K562 (cell line): Measurements from ENCODE around the gene WDR62.

Experiments used
- CTCF ChIP-seq, 3 experiments: IDR thresholded peaks in 2 of 3; conservative IDR thresholded peaks in 1 of 3; 2 replicates each; pipeline ENCODE4 v1.5.1; 2011 to 2012; ENCODE audit warnings: low read length in 3 of 3, mild to moderate bottlenecking in 3 of 3, control low read depth in 2 of 3, improper control_type of control experiment in 1 of 3, inconsistent platforms in 1 of 3, low read depth in 1 of 3, mixed read lengths in 1 of 3, moderate library complexity in 1 of 3; ENCODE audit not compliant: insufficient read depth in 2 of 3
- POLR2AphosphoS2 ChIP-seq: IDR thresholded peaks from 2 replicates; pipeline ENCODE4 v1.6.1; 2012; ENCODE audit warnings: low read length, improper control_type of control experiment

GRCh38 chr19:36027696-36028095 is 27.0 kb upstream of the WDR62 start:
- TF ChIP-seq POLR2AphosphoS2 = no peak
- TF ChIP-seq CTCF (IDR thresholded peaks at IDR 0.05 in 2 of 3, conservative IDR thresholded peaks at IDR 0.05 in 1 of 3; ENCODE audit: insufficient read depth in 2 of 3, low read depth in 1 of 3, low read length in 3 of 3) = no peak
